Large intestine (tissue), 3 donors: ENCODE measurements around the gene ACOXL. TPM values are rescaled to one million over a fixed set of nuclear protein-coding genes. Genes with fewer than 3 reads are reported as not detected.
A peak's percentile ranks its signal among the peaks of the same experiment; 100 is the strongest.

Experiments
- DNase-seq, 2 donors: peaks; one replicate each; pipeline versions ENCODE4 v3.0.0 to v3.0.0-alpha.2; 2013
- H3K27ac ChIP-seq: one replicate; pipeline ENCODE4 v1.5.1; 2013; ENCODE audit warnings: low read length
- H3K27me3 ChIP-seq: 2 replicates; pipeline ENCODE4 v1.6.1; 2013; ENCODE audit warnings: low read length; ENCODE audit not compliant: control insufficient read depth, insufficient read depth
- H3K36me3 ChIP-seq: 2 replicates; pipeline ENCODE4 v1.6.1; 2013; ENCODE audit warnings: low read length; ENCODE audit not compliant: control insufficient read depth, insufficient read depth
- H3K4me1 ChIP-seq: one replicate; pipeline ENCODE4 v1.6.1; 2013; ENCODE audit warnings: low read length; ENCODE audit not compliant: control insufficient read depth, insufficient read depth
- H3K4me3 ChIP-seq: one replicate; pipeline ENCODE4 v1.5.1; 2013; ENCODE audit warnings: low read length
- H3K9me3 ChIP-seq: one replicate; pipeline ENCODE4 v1.6.1; 2013; ENCODE audit warnings: mild to moderate bottlenecking, low read depth, low read length, moderate library complexity; ENCODE audit not compliant: control insufficient read depth
- WGBS: methylation state at CpG from one replicate; pipeline ENCODE4 v1.1.5; 2013; ENCODE audit warnings: low lambda C conversion rate; ENCODE audit not compliant: insufficient coverage; 5-methylcytosine and 5-hydroxymethylcytosine counted together
- polyA plus RNA-seq: library from polyadenylated mRNA; unstranded; fragments of 120-200 nt; gene quantifications from one replicate; pipeline ENCODE4 v1.2.1, GENCODE V29; 2013

Gene ACOXL
- polyA plus RNA-seq, 1 donor = 0.07 TPM

- Histone ChIP-seq H3K9me3 (no peaks in the 10 kb centered on the region), H3K27me3 (no peaks in the 10 kb centered on the region), H3K4me1 (no peaks in the 10 kb centered on the region), H3K27ac (no peak overlapping the region), H3K4me3 (no peak overlapping the region), H3K36me3 (no peaks in the 10 kb centered on the region)
- WGBS = 90% methylated on average over 4 of the region's 11 CpGs
- no peak for DNase-seq
These were observed 154.6 kb downstream of the ACOXL start for GRCh38 chr2:110886826-110887573.

GRCh38 chr2:110888411-110888810 lies 156.0 kb downstream of the ACOXL start:
- H3K27ac ChIP-seq = no peak overlapping the region
- no peak for DNase-seq
- no CpG with 5 or more reads among the region's 2 CpGs for WGBS

GRCh38 chr2:110891626-110892025 lies 159.3 kb downstream of the ACOXL start:
- no CpG with 5 or more reads among the region's 1 CpG for WGBS
- no peak overlapping the region for H3K27ac ChIP-seq
- no peaks in the 10 kb centered on the region for H3K4me1 ChIP-seq
- no peaks in the 10 kb centered on the region for H3K36me3 ChIP-seq
- H3K27me3 ChIP-seq = no peaks in the 10 kb centered on the region
- H3K9me3 ChIP-seq = no peaks in the 10 kb centered on the region
- DNase-seq = no peak
- no peak overlapping the region for H3K4me3 ChIP-seq

More at GRCh38 chr2:110888411-110888810, 156.0 kb downstream of the ACOXL start:
- Histone ChIP-seq H3K9me3 (no peaks in the 10 kb centered on the region), H3K36me3 (no peaks in the 10 kb centered on the region), H3K27me3 (no peaks in the 10 kb centered on the region), H3K4me3 (no peak overlapping the region), H3K4me1 (no peaks in the 10 kb centered on the region)

GRCh38 chr2:110896226-110896625 lies 163.9 kb downstream of the ACOXL start:
- 90% methylated on average over 3 of the region's 3 CpGs for WGBS
- Histone ChIP-seq H3K27ac (no peak overlapping the region), H3K9me3 (no peaks in the 10 kb centered on the region), H3K4me3 (no peak overlapping the region), H3K27me3 (no peaks in the 10 kb centered on the region), H3K36me3 (no peaks in the 10 kb centered on the region), H3K4me1 (peaks cover 14% of the 10 kb centered on the region)
- no peak for DNase-seq

- WGBS = 92% methylated on average over 2 of the region's 2 CpGs
- DNase-seq = no peak
- Histone ChIP-seq H3K9me3 (no peaks in the 10 kb centered on the region), H3K36me3 (no peaks in the 10 kb centered on the region), H3K27me3 (no peaks in the 10 kb centered on the region), H3K4me3 (no peak overlapping the region), H3K4me1 (peaks cover 14% of the 10 kb centered on the region), H3K27ac (no peak overlapping the region)
These were observed 165.6 kb downstream of the ACOXL start for GRCh38 chr2:110897966-110898365.

- peak in 1 of 2 donors; percentile 75 for DNase-seq
- H3K36me3 ChIP-seq = no peaks in the 10 kb centered on the region
These were observed 167.8 kb downstream of the ACOXL start for GRCh38 chr2:110900191-110900590.

GRCh38 chr2:110903548-110903947 lies 171.2 kb downstream of the ACOXL start:
- Histone ChIP-seq H3K4me1 (peaks cover 14% of the 10 kb centered on the region), H3K36me3 (no peaks in the 10 kb centered on the region), H3K27ac (no peak overlapping the region), H3K4me3 (no peak overlapping the region), H3K9me3 (no peaks in the 10 kb centered on the region), H3K27me3 (no peaks in the 10 kb centered on the region)
- WGBS = no CpG with 5 or more reads among the region's 3 CpGs
- DNase-seq = peak in 1 of 2 donors; percentile 30

More at GRCh38 chr2:110900191-110900590, 167.8 kb downstream of the ACOXL start:
- Histone ChIP-seq H3K4me1 (peaks cover 14% of the 10 kb centered on the region), H3K27me3 (no peaks in the 10 kb centered on the region), H3K9me3 (no peaks in the 10 kb centered on the region), H3K4me3 (no peak overlapping the region), H3K27ac (no peak overlapping the region)
- WGBS = no CpG with 5 or more reads among the region's 2 CpGs

GRCh38 chr2:110904116-110904778 lies 171.9 kb downstream of the ACOXL start:
- Histone ChIP-seq H3K27me3 (no peaks in the 10 kb centered on the region), H3K27ac (no peak overlapping the region), H3K36me3 (no peaks in the 10 kb centered on the region), H3K4me3 (no peak overlapping the region), H3K4me1 (peaks cover 14% of the 10 kb centered on the region), H3K9me3 (no peaks in the 10 kb centered on the region)
- 100% methylated on average over 3 of the region's 5 CpGs for WGBS
- no peak for DNase-seq

GRCh38 chr2:110904779-110905148 lies 172.4 kb downstream of the ACOXL start:
- Histone ChIP-seq H3K27me3 (no peaks in the 10 kb centered on the region), H3K4me3 (no peak overlapping the region), H3K4me1 (peaks cover 12% of the 10 kb centered on the region), H3K27ac (no peak overlapping the region), H3K9me3 (no peaks in the 10 kb centered on the region), H3K36me3 (no peaks in the 10 kb centered on the region)
- WGBS = no CpG with 5 or more reads among the region's 3 CpGs
- DNase-seq = no peak

GRCh38 chr2:110905217-110905616 lies 172.8 kb downstream of the ACOXL start:
- no CpG with 5 or more reads among the region's 3 CpGs for WGBS
- no peak for DNase-seq
- Histone ChIP-seq H3K9me3 (no peaks in the 10 kb centered on the region), H3K4me1 (peaks cover 8% of the 10 kb centered on the region), H3K27me3 (no peaks in the 10 kb centered on the region), H3K4me3 (no peak overlapping the region), H3K36me3 (no peaks in the 10 kb centered on the region), H3K27ac (no peak overlapping the region)
